Measurements from ENCODE around the gene TBR1.

DNA sequence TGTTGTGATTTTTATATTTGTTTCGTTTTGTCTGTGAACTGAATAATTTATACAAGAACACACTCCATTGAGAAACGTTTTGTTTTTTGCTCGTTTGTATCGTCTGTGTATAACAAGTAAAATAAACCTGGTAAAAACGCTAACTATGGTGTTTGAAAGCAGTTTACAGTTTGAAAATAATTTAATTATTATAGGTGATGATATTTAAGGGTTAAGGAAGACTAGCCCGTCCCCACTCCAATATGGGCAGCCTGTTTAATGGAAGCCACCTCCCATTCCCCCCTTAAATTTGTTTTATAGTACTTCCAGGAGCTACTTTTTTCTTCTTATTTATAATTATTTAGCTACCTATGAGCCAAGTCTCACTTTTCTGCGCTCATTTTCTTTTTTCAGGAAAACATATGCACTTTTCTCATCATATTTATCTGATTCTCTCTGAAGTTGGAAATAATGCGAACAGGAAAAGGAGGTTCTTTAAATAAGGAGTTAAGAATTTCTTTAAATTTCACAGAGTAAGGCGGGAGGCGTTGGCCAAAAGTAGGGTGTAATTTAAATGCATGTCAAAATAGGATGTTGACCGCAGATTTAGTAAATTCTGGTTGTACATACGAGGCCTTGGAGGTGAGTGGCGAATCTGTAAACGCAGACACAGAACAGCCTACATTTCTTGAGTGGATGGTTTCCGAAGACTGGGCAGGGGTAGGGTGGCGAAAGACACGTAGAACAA, 9.8 kb downstream of the TBR1 start:
- TF ChIP-seq, protein P1, sequence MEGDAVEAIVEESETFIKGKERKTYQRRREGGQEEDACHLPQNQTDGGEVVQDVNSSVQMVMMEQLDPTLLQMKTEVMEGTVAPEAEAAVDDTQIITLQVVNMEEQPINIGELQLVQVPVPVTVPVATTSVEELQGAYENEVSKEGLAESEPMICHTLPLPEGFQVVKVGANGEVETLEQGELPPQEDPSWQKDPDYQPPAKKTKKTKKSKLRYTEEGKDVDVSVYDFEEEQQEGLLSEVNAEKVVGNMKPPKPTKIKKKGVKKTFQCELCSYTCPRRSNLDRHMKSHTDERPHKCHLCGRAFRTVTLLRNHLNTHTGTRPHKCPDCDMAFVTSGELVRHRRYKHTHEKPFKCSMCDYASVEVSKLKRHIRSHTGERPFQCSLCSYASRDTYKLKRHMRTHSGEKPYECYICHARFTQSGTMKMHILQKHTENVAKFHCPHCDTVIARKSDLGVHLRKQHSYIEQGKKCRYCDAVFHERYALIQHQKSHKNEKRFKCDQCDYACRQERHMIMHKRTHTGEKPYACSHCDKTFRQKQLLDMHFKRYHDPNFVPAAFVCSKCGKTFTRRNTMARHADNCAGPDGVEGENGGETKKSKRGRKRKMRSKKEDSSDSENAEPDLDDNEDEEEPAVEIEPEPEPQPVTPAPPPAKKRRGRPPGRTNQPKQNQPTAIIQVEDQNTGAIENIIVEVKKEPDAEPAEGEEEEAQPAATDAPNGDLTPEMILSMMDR (IDR thresholded peaks at IDR 0.05) = no peak
- no peak for TF ChIP-seq POLR2A (IDR thresholded peaks at IDR 0.05)

All from lower leg skin (tissue), 3 donors.